Gastrocnemius medialis (tissue), 4 donors: ENCODE results near the gene CABP7.

Experiments used
- CTCF ChIP-seq, 5 experiments: fragments of 450-650 bp in 3 of 5; fragments of 200-600 bp in 2 of 5; sonication (generic) in 2 of 5; IDR thresholded peaks in 4 of 5; conservative IDR thresholded peaks in 1 of 5; 1 replicate in 4 of 5; 2 replicates in 1 of 5; pipeline ENCODE4 v1.5.1; 2016 to 2019; ENCODE audit warnings: antibody characterized with exemption in 5 of 5, mild to moderate bottlenecking in 3 of 5, moderate library complexity in 3 of 5
- POLR2A ChIP-seq, 2 donors: fragments of 450-650 bp; IDR thresholded peaks; one replicate each; pipeline ENCODE4 v1.6.1; 2017; ENCODE audit warnings: antibody characterized with exemption in 2 of 2, mild to moderate bottlenecking in 2 of 2, moderate library complexity in 2 of 2

- no peak for TF ChIP-seq CTCF (IDR thresholded peaks at IDR 0.05 in 4 of 5, conservative IDR thresholded peaks at IDR 0.05 in 1 of 5)
- TF ChIP-seq POLR2A (IDR thresholded peaks at IDR 0.05) = no peak
Observed at GRCh38 chr22:29750559-29751538, 31.0 kb downstream of the CABP7 start.
